Brain microvascular endothelial cell (primary cell): Measurements from ENCODE around the gene PLA2G12B.

Experiments
- DNase-seq: peaks from one replicate; pipeline ENCODE4 v3.0.0-alpha.2; 2020
- H3K27ac ChIP-seq: fragments of 250-450 bp; sonication (Bioruptor Pico); 2 replicates; pipeline ENCODE4 v1.5.1; 2020; ENCODE audit warnings: mild to moderate bottlenecking, moderate library complexity
- H3K27me3 ChIP-seq: fragments of 250-450 bp; sonication (Bioruptor Pico); replicated peaks from 2 replicates; pipeline ENCODE4 v1.5.1; 2020; ENCODE audit warnings: mild to moderate bottlenecking
- H3K36me3 ChIP-seq: fragments of 250-450 bp; sonication (Bioruptor Pico); replicated peaks from 2 replicates; pipeline ENCODE4 v1.5.1; 2020; ENCODE audit warnings: mild to moderate bottlenecking
- H3K4me3 ChIP-seq: 2 replicates; pipeline ENCODE4 v1.5.1; 2011; ENCODE audit warnings: low read depth, mild to moderate bottlenecking, control low read depth, low read length, moderate library complexity
- in situ Hi-C: cut with HindIII; loops from 2 replicates; pipeline ENCODE4 v1.10.0; 2017; ENCODE audit warnings: low sequenced_read_pairs, low pct_ligation_motif_present
- TF ChIP-seq, protein P1 (sequence below): IDR thresholded peaks from 2 replicates; pipeline ENCODE4 v1.5.1; 2011; ENCODE audit warnings: low read depth, mild to moderate bottlenecking, moderate library complexity, low read length, control low read depth, inconsistent platforms; ENCODE audit errors: missing control alignments

The PLA2G12B gene

DNA sequence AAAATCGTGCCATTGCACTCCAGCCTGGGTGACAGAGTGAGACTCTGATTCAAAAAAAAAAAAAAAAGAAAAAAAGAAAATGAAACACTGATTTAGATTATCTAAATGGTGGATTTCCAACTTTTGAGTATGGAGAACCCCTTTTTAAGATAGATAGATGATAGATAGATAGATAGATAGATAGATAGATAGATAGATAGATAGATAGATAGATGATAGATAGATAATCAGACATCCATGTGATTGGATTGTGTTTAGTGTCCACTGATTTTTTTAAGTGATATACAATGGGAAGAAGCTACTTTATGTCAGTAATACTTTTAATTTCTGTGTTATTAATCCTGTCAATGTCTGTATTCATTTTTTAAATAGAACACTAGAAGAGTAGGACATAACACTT is 55.1 kb downstream of the PLA2G12B start:
- in situ Hi-C loops: no loop called here
- TF ChIP-seq, protein P1, sequence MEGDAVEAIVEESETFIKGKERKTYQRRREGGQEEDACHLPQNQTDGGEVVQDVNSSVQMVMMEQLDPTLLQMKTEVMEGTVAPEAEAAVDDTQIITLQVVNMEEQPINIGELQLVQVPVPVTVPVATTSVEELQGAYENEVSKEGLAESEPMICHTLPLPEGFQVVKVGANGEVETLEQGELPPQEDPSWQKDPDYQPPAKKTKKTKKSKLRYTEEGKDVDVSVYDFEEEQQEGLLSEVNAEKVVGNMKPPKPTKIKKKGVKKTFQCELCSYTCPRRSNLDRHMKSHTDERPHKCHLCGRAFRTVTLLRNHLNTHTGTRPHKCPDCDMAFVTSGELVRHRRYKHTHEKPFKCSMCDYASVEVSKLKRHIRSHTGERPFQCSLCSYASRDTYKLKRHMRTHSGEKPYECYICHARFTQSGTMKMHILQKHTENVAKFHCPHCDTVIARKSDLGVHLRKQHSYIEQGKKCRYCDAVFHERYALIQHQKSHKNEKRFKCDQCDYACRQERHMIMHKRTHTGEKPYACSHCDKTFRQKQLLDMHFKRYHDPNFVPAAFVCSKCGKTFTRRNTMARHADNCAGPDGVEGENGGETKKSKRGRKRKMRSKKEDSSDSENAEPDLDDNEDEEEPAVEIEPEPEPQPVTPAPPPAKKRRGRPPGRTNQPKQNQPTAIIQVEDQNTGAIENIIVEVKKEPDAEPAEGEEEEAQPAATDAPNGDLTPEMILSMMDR: no peak
- DNase-seq: no peak

DNA sequence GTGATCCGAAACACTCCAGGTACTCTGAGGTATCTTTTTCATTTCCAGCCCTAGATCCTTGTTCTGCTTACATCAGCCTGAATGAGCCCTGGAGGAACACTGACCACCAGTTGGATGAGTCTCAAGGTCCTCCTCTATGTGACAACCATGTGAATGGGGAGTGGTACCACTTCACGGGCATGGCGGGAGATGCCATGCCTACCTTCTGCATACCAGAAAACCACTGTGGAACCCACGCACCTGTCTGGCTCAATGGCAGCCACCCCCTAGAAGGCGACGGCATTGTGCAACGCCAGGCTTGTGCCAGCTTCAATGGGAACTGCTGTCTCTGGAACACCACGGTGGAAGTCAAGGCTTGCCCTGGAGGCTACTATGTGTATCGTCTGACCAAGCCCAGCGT is 56.0 kb downstream of the PLA2G12B start:
- in situ Hi-C loops: no loop called here
- Histone ChIP-seq H3K36me3 (no peaks in the 10 kb centered on the region), H3K27me3 (no peaks in the 10 kb centered on the region), H3K27ac (no peak overlapping the region), H3K4me3 (no peak overlapping the region)
- no peak for DNase-seq
- TF ChIP-seq, protein P1: no peak

More for the DNA sequence above, 55.1 kb downstream of the PLA2G12B start:
- no peaks in the 10 kb centered on the region for H3K27me3 ChIP-seq
- H3K36me3 ChIP-seq: no peaks in the 10 kb centered on the region
- H3K27ac ChIP-seq: no peak overlapping the region
- H3K4me3 ChIP-seq: no peak overlapping the region

DNA sequence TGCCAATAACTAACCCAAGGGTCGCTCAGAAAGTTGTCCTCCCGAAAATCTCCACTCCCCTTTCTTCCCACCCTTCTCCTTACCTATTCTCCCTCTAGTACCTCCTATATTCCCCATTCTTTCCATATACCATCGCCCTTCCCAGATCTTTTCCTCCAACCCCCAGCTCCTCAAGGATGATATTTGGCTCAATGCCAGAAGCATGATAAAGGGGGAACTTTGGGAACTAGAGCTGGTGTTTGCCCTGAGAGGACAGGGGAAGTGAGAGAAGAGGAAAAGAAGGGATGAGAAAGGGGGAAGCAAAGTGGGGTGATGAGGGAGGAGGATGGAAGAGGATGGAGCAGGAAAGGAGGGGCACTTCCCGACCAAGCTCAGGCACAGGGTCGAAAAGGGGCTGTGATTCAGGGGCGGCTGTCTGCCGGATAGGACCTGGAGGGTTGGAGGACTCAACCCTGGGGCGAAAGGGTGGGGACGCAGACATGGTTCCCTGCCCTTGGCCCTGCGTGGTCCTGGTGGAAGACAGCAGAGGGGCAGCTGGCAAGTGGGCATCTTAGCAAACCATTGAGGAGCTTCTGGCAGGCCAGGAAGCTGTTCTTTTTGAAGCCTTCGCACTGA is 59.3 kb downstream of the PLA2G12B start:
- TF ChIP-seq, protein P1: no peak
- H3K4me3 ChIP-seq: no peak overlapping the region
- in situ Hi-C loops: no loop called here
- H3K27ac ChIP-seq: no peak overlapping the region
- no peaks in the 10 kb centered on the region for H3K27me3 ChIP-seq
- no peak for DNase-seq
- no peaks in the 10 kb centered on the region for H3K36me3 ChIP-seq

DNA sequence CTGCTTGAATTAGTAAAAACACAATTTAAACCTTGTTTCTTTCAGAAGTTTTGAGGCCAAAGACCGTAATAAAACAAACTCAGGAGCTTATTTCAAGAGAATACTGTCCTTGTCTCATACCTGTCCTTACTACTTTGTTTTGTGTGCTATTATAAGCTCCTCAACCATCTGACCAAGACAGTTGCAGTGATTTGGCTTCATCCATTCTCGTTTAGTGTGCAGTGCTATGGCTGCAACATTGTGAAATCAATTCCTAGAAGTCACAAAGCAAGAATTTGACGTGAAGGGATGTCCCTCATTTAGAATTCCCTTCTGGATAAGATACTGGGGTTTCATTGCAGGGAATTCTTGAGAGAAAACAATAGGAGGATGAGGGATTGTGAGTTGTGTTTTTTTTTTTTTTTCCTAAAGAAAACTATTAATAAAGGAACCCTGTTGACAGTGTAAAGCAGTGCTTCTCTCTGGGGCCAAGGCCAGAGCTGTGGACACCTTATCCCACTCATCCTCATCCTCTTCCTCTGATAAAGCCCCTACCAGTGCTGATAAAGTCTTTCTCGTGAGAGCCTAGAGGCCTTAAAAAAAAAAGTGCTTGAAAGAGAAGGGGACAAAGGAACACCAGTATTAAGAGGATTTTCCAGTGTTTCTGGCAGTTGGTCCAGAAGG is 61.3 kb downstream of the PLA2G12B start, which contains the start of gene OIT3:
OIT3 (plus strand) TSS at position 604 of the 663 bp plus-strand sequence. CDS start 60 bp downstream, outside the sequence.
- Histone ChIP-seq H3K4me3 (no peak within 1 kb of the TSS), H3K36me3 (peaks cover 1% of the 10 kb centered on the region), H3K27ac (no peak within 1 kb of the TSS), H3K27me3 (no peaks in the 10 kb centered on the region)
- DNase-seq: no peak
- TF ChIP-seq, protein P1: no peak
- in situ Hi-C loops: no loop called here

DNA sequence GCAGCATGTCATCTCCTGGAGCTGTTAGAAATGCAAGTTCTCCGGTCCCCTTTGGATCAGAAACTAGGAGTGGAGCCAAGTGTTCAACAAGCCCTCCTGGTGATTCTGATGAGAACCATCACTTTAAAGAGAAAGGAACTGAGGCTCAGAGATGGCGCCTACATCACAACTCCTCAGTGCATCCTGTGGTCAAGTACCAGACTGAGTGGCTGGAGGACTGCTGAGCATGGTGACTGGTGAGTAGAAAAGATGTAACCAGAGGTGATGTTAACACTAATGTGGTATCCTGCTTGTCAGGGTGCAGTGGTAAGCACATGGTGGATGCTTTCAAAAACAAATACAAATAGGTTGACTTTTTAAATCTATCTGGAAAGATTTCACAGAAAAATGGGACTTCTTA is 64.5 kb downstream of the PLA2G12B start:
- H3K27me3 ChIP-seq: no peaks in the 10 kb centered on the region
- in situ Hi-C loops: no loop called here
- TF ChIP-seq, protein P1: no peak
- H3K4me3 ChIP-seq: no peak overlapping the region
- DNase-seq: no peak
- H3K27ac ChIP-seq: no peak overlapping the region
- H3K36me3 ChIP-seq: peaks cover 6% of the 10 kb centered on the region
